Measurements from ENCODE around the gene TBC1D2.

The TBC1D2 gene

GRCh38 chr9:98281281-98281680 is 25.8 kb upstream of the TBC1D2 start:
- no peaks in the 10 kb centered on the region for H3K9me3 ChIP-seq
- H3K4me3 ChIP-seq: no peak overlapping the region
- no peaks in the 10 kb centered on the region for H3K4me1 ChIP-seq
- intact Hi-C loops (cut with DNase I; ENCODE audit: low total_unique reads): no loop called here
- DNase-seq: no peak
- no peaks in the 10 kb centered on the region for H3K36me3 ChIP-seq
- no peak for TF ChIP-seq CTCF (IDR thresholded peaks at IDR 0.05)
- no peak overlapping the region for H3K27ac ChIP-seq
- H3K27me3 ChIP-seq: peaks cover 0 to 27% of the 10 kb centered on the region in 2 donors

GRCh38 chr9:98280574-98280973 is 25.1 kb upstream of the TBC1D2 start:
- Histone ChIP-seq H3K4me1 (no peaks in the 10 kb centered on the region), H3K27me3 (peaks cover 0 to 27% of the 10 kb centered on the region in 2 donors), H3K4me3 (no peak overlapping the region), H3K27ac (no peak overlapping the region), H3K36me3 (no peaks in the 10 kb centered on the region), H3K9me3 (no peaks in the 10 kb centered on the region)
- no peak for TF ChIP-seq CTCF (IDR thresholded peaks at IDR 0.05)
- intact Hi-C loops (cut with DNase I; ENCODE audit: low total_unique reads): no loop called here
- no peak for DNase-seq

GRCh38 chr9:98280162-98280561 is 24.7 kb upstream of the TBC1D2 start:
- no peak for TF ChIP-seq CTCF (IDR thresholded peaks at IDR 0.05)
- Histone ChIP-seq H3K9me3 (no peaks in the 10 kb centered on the region), H3K27ac (no peak overlapping the region), H3K27me3 (peaks cover 0 to 24% of the 10 kb centered on the region in 2 donors), H3K36me3 (no peaks in the 10 kb centered on the region), H3K4me1 (no peaks in the 10 kb centered on the region), H3K4me3 (no peak overlapping the region)
- no peak for DNase-seq
- intact Hi-C loops (cut with DNase I; ENCODE audit: low total_unique reads): no loop called here

- H3K36me3 ChIP-seq: no peaks in the 10 kb centered on the region
- no peaks in the 10 kb centered on the region for H3K4me1 ChIP-seq
- no peak for DNase-seq
- no peak for TF ChIP-seq CTCF (IDR thresholded peaks at IDR 0.05)
- no peaks in the 10 kb centered on the region for H3K9me3 ChIP-seq
- intact Hi-C loops (cut with DNase I; ENCODE audit: low total_unique reads): no loop called here
- H3K27me3 ChIP-seq: peaks cover 0 to 23% of the 10 kb centered on the region in 2 donors
- no peak overlapping the region for H3K27ac ChIP-seq
- no peak overlapping the region for H3K4me3 ChIP-seq
Measured at GRCh38 chr9:98276907-98277469, 21.5 kb upstream of the TBC1D2 start.

- peaks cover 0 to 22% of the 10 kb centered on the region in 2 donors for H3K27me3 ChIP-seq
- no peak overlapping the region for H3K27ac ChIP-seq
- H3K4me1 ChIP-seq: no peaks in the 10 kb centered on the region
- no peaks in the 10 kb centered on the region for H3K9me3 ChIP-seq
- no peaks in the 10 kb centered on the region for H3K36me3 ChIP-seq
- intact Hi-C loops (cut with DNase I; ENCODE audit: low total_unique reads): no loop called here
- no peak for TF ChIP-seq CTCF (IDR thresholded peaks at IDR 0.05)
- DNase-seq: no peak
- no peak overlapping the region for H3K4me3 ChIP-seq
Measured at GRCh38 chr9:98275159-98275558, 19.7 kb upstream of the TBC1D2 start.

GRCh38 chr9:98272083-98272482 is 16.6 kb upstream of the TBC1D2 start:
- intact Hi-C loops (cut with DNase I; ENCODE audit: low total_unique reads): no loop called here

More at GRCh38 chr9:98272083-98272482, 16.6 kb upstream of the TBC1D2 start:
- Histone ChIP-seq H3K4me3 (no peak overlapping the region), H3K27me3 (peaks cover 0 to 6% of the 10 kb centered on the region in 2 donors), H3K27ac (no peak overlapping the region), H3K4me1 (no peaks in the 10 kb centered on the region), H3K36me3 (no peaks in the 10 kb centered on the region), H3K9me3 (no peaks in the 10 kb centered on the region)
- TF ChIP-seq CTCF (IDR thresholded peaks at IDR 0.05): no peak
- no peak for DNase-seq
